ENCODE results near the gene NKD2.

DNA sequence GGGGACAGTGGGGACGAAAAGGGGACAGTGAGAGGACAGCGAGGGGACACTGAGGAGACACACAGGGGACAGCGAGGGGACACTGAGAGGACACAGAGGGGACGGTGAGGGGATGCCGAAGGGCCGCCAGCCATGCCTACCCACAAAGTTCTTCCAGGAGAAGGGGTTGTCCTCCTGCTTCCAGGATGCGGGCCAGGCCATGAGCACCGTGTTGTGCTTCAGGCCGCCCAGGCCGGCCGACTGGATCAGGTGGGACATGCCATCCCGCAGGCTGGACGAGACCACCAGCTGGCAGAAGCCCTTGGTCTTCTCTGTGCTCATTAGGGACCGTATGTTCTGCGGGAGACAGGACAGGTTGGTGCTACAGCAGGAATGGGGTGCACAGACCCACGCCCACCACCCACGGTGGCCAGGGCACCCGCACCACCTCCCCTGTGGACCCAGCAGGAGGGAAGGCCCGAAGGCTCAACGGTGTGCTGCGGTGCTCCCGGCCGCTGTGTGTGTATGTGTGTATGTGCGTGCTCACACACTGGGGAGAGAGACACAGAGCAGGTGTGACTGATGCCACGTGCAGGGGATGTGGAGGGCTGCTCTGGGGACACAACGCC, 56.6 kb downstream of the NKD2 start:
- no peak for TF ChIP-seq POLR2A (IDR thresholded peaks at IDR 0.05)
- TF ChIP-seq, protein P1, sequence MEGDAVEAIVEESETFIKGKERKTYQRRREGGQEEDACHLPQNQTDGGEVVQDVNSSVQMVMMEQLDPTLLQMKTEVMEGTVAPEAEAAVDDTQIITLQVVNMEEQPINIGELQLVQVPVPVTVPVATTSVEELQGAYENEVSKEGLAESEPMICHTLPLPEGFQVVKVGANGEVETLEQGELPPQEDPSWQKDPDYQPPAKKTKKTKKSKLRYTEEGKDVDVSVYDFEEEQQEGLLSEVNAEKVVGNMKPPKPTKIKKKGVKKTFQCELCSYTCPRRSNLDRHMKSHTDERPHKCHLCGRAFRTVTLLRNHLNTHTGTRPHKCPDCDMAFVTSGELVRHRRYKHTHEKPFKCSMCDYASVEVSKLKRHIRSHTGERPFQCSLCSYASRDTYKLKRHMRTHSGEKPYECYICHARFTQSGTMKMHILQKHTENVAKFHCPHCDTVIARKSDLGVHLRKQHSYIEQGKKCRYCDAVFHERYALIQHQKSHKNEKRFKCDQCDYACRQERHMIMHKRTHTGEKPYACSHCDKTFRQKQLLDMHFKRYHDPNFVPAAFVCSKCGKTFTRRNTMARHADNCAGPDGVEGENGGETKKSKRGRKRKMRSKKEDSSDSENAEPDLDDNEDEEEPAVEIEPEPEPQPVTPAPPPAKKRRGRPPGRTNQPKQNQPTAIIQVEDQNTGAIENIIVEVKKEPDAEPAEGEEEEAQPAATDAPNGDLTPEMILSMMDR (IDR thresholded peaks at IDR 0.05): no peak

Data from adrenal gland (tissue), 5 donors.